Stimulated activated CD4-positive, alpha-beta T cell treated with anti-CD3 and anti-CD28 coated beads, Interleukin-4, amount 100 ng/mL, for 1 hour (primary cell): ENCODE data around the gene TMEM117.

ENCODE experiments used
- DNase-seq: peaks from one replicate; pipeline ENCODE4 v3.0.0-alpha.2; 2020

Gene TMEM117

DNA sequence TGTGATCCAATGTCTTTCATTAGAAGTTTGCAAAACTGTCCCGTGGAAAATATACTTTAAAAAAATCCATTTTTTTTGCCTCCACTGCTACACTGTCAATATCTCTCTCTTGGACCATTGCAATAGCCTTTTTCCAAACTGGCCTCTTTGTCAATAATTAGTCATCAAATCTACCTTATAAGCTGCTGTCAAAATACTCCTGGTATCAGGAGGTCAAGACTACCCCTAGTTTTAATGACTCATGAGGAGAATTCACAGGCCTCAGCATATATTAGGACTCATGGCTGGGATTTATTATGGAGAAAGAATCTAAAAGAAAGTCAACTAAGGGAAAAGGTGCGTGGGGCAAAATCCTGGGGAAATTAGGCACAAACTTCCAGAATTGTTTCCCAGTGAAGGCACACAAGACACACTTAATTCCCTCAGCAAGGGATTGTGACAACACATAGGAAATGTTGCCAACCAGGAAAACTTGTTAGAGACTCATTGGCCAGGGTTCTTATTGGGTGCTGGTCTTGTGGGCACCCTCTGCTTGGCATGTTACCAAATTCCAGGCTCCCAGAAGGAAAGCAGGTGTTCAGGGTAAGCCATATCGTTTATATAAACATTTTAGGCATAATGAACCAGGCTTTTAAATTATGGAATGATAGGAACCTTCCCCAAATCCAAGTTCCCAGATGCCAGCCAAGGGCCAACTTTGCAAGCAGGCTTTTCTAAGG, 56.1 kb downstream of the TMEM117 start:
- DNase-seq = no peak

GRCh38 chr12:43893670-43894069, 57.8 kb downstream of the TMEM117 start:
- DNase-seq = no peak

DNA sequence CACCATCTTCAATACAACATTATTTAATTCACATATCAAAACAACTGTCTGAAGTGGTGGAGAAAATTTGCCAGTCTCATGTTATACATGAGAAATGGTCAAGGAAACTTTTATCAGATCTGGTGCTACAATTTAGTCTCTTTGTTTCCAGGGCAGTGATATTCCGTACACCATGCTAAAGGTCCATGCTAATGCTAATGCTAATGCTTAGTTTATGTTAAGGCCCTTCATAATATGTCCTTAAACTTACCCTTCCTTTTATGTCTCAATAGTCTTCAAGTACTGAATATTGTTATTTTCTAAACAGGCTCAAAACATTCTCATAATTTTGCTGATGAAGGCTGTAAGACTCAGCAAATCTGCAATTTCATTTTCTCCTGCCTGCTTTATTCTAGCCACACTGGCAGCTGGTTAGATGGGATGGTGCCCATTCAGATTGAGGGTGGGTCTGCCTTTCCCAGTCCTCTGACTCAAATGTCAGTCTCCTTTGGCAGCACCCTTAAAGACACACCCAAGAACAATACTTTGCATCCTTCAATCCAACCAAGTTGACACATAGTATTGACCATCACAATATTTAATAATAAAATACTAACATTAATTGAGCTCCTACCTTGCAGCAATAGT, 59.8 kb downstream of the TMEM117 start:
- DNase-seq = no peak

GRCh38 chr12:43896496-43896895, 60.6 kb downstream of the TMEM117 start:
- DNase-seq = no peak

DNA sequence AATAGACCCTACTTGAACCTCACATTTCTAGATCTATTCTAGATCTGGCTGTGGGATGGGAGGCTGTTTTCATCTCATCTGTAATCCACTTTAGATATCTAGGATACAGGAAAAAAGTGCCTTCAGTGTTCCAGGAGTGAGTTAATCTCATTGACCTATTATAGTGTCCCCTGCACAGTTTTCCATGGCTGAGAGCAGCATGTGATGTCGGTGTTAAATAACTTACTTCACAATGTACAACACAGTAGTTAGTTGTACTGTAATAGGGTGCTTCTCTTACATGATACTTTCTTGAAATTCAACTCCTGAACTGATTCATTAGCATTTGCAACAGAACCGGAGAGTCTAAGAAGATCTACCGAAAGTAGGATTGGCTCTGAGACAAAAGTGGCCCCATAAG, 62.6 kb downstream of the TMEM117 start:
- no peak for DNase-seq

DNA sequence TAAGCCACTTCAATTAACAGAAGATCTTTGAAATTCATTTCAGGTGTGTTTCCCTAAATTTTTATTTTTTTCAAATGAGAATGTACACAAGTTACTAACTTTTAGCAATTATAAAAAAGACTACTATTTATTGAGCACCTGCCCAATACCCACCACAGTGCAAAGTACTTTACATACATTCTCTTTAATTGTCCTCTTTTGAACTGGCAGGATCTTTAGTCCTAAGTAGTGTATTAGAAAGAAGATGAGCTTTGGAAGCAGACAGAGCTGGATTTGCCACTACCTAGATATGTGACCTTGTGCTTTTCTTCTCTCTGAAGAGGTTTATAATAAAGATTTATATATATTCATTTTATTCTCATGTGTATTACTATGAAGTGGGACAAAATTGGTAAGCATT, 63.7 kb downstream of the TMEM117 start:
- no peak for DNase-seq

DNA sequence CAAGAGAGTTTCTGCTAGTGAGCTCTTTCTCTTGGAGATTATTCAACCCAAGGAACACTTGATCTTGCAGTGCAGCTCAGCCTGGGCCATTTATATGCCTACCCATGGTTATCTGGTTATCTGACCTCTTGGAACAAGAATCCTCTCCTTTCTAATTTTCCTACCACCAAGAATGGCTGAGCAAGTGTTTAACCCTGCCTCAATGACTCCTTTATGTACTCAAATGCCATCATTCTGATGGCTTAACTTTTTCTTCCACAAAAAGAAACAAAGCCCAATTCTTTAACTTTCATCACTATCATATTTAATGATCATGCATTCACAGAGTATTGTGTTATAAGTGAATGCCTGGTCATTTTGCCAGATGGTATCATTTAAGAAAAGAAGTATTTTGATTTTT, 67.8 kb downstream of the TMEM117 start:
- DNase-seq = no peak

DNA sequence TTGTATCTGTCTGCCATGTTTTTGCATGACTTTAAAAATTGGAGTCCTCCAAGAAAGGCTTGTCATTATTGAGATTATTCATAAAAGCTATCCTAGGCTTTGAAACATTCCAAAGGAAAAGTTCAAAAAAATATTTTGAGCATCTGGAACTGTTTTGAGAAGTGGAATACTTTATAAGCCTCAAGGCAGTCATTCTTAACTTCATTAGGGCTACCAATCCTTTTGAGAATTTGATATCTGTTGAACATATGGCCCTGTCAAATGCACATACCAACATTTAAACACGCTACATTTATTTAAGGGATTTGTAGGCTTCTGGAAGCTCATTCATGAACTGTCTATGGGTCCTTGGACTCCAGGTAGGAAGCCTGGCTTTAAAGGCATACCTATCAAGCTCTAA, 77.0 kb downstream of the TMEM117 start:
- no peak for DNase-seq

- DNase-seq = no peak
Measured at GRCh38 chr12:43914391-43914790, 78.5 kb downstream of the TMEM117 start.

DNA sequence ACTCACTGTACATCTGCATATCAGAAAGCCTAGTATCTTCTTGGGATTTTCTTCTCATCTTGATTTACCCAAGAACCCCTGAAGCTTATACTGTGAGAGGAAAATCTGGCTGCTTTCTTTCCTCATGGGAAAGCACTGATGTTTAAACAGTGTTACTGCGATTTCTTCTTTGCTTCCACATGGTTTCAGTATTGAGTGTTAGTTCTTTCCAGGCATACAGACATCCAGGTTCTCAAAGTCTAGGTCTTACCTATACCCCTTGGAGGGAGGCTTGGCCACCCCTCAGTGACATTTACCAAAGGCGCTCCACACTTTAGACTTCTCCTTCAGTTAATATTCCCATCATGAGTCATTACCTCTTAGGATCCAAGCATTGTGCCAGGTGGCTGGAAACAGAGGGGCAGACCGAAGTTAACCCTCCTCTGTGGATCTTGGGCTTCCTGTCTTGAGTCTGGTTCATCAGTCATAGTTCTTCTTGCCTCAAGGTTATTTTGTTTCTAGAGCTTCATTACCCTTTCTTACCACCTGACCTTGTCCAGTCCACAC, 79.1 kb downstream of the TMEM117 start:
- no peak for DNase-seq

GRCh38 chr12:43917896-43918295, 82.0 kb downstream of the TMEM117 start:
- DNase-seq = no peak

DNA sequence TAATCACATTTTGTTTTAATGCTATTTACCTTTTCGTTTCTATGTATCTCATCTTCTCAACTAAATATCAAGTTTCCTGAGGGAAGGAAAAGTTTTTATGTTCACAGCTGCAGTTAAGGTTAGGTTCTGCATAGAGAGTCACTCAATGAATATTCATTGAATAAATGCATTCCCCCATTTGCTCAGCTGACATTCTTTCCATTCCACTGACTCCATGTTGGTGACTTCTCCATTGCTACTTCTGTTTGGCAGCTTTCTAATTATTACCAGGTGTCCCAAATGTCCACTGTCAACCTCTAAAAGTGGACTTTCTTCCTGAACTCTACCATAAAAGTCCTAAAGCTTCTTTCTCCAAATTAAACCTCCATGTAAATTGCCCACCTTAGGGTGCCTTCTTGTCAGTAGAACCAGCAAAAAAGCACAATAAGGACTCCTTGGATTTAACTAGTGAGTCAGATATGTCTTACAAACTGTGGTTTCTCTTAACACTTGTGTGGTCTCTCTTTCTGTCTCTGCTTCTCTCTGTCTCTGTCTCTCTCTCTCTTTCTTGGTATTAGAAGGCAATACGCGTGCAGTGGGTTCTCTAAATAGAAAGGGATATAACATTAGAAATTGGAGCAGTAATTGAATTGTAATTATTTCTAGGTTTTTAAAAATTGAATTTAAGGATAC, 85.9 kb downstream of the TMEM117 start:
- DNase-seq = no peak

- no peak for DNase-seq
Measured at GRCh38 chr12:43930032-43930431, 94.2 kb downstream of the TMEM117 start.

DNA sequence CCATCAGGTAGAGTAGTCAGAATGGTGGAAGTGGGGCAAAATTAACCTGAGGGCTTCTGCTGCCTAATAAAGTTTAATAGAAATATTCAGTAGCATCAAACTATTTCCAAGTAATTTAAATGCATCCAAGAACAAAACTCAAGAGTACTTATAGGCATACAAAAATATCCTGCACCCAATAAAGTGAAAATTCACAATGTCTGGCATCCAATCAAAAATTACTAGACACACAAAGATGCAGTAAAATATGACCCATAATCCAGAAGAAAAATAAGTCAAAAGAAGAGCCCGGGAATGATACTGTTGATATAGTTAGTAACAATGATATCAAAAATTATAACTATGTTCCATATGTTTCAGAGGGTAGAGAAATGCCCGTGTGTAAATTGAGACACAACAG, 95.3 kb downstream of the TMEM117 start:
- no peak for DNase-seq

DNA sequence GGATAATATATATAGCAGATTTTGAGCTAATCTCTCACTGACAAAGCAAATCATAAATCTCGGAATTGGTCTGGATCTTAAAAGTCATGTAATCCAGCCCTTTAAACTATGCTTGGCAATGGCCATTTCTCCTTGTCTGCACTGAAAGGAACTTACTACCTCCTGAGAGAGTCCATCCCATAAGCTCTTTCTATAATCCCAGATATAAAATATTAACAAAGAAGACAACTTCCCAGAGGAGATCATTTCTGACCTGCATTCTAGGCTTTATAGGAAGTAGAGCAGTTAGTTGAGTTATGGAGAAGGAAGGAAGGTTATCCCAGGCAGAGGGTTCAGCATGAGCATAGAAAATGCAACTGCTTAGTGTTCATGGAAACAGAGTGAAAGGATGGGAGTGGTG, 99.7 kb downstream of the TMEM117 start:
- DNase-seq = no peak

GRCh38 chr12:43937947-43938346, 102.1 kb downstream of the TMEM117 start:
- no peak for DNase-seq

DNA sequence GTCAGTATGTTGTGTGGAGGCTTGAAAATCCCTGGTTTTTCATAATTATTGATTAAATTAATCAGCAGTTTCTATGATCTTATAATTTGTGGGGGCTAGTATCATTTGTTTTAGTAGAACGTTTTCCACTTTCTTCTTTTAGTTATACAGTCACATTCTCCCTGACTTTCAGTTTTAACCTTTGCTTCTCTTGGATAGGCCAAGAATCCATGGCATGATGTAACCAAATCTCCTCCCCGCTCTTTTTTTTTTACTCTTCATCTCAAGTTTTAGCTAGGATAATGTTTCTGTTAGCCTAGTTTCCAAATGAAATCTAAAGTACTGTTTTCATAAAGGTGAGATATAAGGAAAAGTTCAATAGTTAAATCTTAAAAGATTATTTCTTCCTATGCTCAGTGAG, 106.5 kb downstream of the TMEM117 start:
- no peak for DNase-seq

- DNase-seq = no peak
Measured at GRCh38 chr12:43945983-43946382, 110.1 kb downstream of the TMEM117 start.

DNA sequence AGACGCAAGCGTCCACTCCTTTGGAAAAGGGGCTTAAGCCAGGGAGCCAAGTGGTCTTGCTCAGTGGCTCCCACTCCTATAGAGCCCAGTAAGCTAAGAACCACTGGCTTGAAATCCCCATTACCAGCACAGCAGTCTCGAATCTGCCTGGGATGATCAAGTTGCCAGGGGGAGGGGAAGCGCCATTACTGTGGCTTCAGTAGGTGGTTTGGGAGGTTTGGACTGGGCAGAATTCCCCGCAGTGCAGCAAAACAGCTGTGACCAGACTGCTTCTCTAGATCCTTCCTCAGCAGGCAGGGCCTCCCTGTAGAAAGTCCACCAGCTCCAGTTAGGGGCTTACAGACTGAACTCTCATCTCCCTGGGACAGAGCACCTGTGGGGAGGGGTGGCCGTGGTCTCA, 115.4 kb downstream of the TMEM117 start:
- no peak for DNase-seq

- DNase-seq = no peak
Measured at GRCh38 chr12:43957732-43958372, 122.0 kb downstream of the TMEM117 start.

- no peak for DNase-seq
Measured at GRCh38 chr12:43964033-43964432, 128.2 kb downstream of the TMEM117 start.

DNA sequence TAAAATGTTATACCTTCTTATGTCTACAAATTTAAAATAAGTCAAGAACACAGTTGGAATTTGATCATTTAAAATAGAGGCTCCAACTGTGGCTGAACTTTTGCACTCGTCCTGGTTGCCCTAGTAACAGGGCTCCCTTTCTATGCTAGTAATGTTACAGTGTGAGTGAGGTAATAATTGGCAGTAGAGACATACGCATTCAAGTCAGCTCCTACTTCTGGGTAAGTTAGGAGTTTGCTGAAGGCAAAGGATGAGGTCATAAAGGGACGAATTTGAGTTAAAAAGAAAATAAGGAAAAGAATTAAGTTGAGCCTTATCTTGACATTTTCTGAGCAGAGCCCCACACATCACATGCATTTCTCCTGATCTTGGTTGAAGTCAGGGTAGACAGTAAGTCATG, 129.1 kb downstream of the TMEM117 start:
- no peak for DNase-seq

GRCh38 chr12:43965899-43966298, 130.0 kb downstream of the TMEM117 start:
- DNase-seq = no peak

DNA sequence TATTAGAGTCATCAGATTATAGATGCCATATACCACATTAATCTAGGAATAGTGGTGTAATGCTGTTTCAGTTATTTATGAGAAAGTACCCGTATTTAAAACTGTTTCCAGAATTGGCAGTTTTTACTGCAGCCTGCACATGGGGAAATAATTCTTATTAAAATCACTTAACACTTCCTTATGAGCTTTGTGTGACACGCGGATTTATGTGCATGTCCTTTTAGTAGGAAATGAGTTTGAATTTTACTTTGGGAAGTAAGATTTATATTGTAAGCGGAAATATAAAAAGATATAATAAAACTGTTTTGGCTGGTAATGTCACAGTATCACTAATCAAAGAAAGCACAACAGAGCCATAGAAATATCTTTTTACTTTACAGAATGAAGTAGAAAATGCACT, 132.9 kb downstream of the TMEM117 start:
- no peak for DNase-seq
